Measurements from ENCODE around the gene PEX14. TPM values are rescaled to one million over a fixed set of nuclear protein-coding genes. Genes with fewer than 3 reads are reported as not detected.

PEX14 gene
- total RNA-seq, 1 donor from 2014 or later = 27.0 TPM

- intact Hi-C loops (cut with micrococcal nuclease) = no loop called here
These were observed 62.5 kb downstream of the PEX14 start for GRCh38 chr1:10537082-10537766.

GRCh38 chr1:10538646-10539355 lies 64.1 kb downstream of the PEX14 start:
- intact Hi-C loops (cut with micrococcal nuclease) = no loop called here

GRCh38 chr1:10539411-10540043 lies 64.8 kb downstream of the PEX14 start:
- intact Hi-C loops (cut with micrococcal nuclease) = no loop called here

GRCh38 chr1:10540277-10541005 lies 65.7 kb downstream of the PEX14 start:
- intact Hi-C loops (cut with micrococcal nuclease) = no loop called here

GRCh38 chr1:10541286-10541685 lies 66.5 kb downstream of the PEX14 start:
- intact Hi-C loops (cut with micrococcal nuclease) = no loop called here

GRCh38 chr1:10544239-10544638 lies 69.5 kb downstream of the PEX14 start:
- intact Hi-C loops (cut with micrococcal nuclease) = no loop called here

- intact Hi-C loops (cut with micrococcal nuclease) = no loop called here
These were observed 72.1 kb downstream of the PEX14 start for GRCh38 chr1:10546896-10547295.

- intact Hi-C loops (cut with micrococcal nuclease) = no loop called here
These were observed 75.3 kb downstream of the PEX14 start for GRCh38 chr1:10549904-10550664.

- intact Hi-C loops (cut with micrococcal nuclease) = no loop called here
These were observed 78.4 kb downstream of the PEX14 start for GRCh38 chr1:10553118-10553517.

- intact Hi-C loops (cut with micrococcal nuclease) = no loop called here
These were observed 81.1 kb downstream of the PEX14 start for GRCh38 chr1:10555635-10556429.

- intact Hi-C loops (cut with micrococcal nuclease) = no loop called here
These were observed 81.8 kb downstream of the PEX14 start for GRCh38 chr1:10556430-10557005.

GRCh38 chr1:10557714-10558113 lies 83.0 kb downstream of the PEX14 start:
- intact Hi-C loops (cut with micrococcal nuclease) = no loop called here

- intact Hi-C loops (cut with micrococcal nuclease) = no loop called here
These were observed 84.6 kb downstream of the PEX14 start for GRCh38 chr1:10559386-10559785.

GRCh38 chr1:10561497-10561896 lies 86.7 kb downstream of the PEX14 start:
- intact Hi-C loops (cut with micrococcal nuclease) = no loop called here

GRCh38 chr1:10561955-10562354 lies 87.2 kb downstream of the PEX14 start:
- intact Hi-C loops (cut with micrococcal nuclease) = loop anchor here (1.0 kb wide), 1 partner anchor 55 kb away; no protein-coding TSS in a partner anchor

- intact Hi-C loops (cut with micrococcal nuclease) = no loop called here
These were observed 89.3 kb downstream of the PEX14 start for GRCh38 chr1:10564063-10564462.

GRCh38 chr1:10569531-10569930 lies 94.8 kb downstream of the PEX14 start:
- intact Hi-C loops (cut with micrococcal nuclease) = no loop called here

- intact Hi-C loops (cut with micrococcal nuclease) = no loop called here
These were observed 100.9 kb downstream of the PEX14 start for GRCh38 chr1:10575616-10576015.

GRCh38 chr1:10578070-10578469 lies 103.3 kb downstream of the PEX14 start:
- intact Hi-C loops (cut with micrococcal nuclease) = no loop called here

- intact Hi-C loops (cut with micrococcal nuclease) = no loop called here
These were observed 108.9 kb downstream of the PEX14 start for GRCh38 chr1:10583641-10584040.

All from T-helper 1 cell treated with Interleukin-12 subunit alpha and Interleukin-12 subunit beta and Interleukin-4 antibody, amounts not matched to agents 30 ng/mL and 1 ng/mL, for 36 hours (primary cell).